HG03175 (cell line): Measurements from ENCODE around the gene GDPD3.

Experiments
- ATAC-seq: cut with Tn5 transposase; IDR thresholded peaks from one replicate; pipeline ENCODE4 v1.9.1; 2021; ENCODE audit warnings: mild to moderate bottlenecking, moderate library complexity; ENCODE audit not compliant: unreplicated experiment

GDPD3 gene

DNA sequence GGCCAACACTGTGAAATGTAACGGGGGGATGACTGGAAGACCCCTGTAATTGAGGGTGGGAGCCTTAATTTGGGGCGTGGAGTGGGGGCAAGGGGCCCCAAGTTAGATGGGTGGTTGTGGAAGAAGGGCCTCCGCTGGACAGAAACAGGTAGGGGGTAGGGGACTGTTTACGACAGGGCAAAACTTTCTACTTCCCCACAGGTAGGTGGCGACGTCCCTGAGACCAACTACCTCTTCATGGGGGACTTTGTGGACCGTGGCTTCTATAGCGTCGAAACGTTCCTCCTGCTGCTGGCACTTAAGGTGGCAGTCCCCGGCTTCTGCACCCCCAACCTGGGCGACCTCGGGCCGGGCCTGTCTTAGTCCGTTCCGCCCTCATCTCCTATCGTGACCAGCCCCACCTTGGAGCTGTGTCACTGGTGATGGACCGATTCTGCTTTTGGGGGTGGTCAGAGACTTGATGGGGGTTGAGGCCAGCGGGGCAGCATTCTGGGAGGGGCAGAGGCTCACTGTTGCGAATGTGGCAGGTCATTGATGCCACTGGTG, 30.7 kb downstream of the GDPD3 start:
- ATAC-seq = no peak

DNA sequence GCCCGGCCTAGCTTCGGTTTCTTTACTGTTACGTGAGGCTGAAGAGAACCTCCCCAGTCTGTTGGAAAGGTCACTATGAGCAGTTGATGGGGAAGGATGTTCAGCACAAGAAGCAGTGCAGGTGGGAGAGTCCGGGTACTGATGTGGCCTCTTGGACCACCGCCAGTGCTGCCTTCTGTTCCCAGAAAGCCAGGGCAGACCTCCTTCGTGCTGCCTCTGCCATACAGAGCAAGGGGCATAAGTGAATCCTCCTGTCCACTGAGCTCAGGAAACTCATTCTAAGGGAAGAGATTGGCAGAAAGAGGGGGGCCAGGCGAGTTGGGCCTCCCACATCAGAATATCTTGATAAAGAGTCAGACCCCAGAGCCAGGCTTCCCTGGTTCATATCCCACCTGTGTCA, 33.9 kb downstream of the GDPD3 start:
- no peak for ATAC-seq

DNA sequence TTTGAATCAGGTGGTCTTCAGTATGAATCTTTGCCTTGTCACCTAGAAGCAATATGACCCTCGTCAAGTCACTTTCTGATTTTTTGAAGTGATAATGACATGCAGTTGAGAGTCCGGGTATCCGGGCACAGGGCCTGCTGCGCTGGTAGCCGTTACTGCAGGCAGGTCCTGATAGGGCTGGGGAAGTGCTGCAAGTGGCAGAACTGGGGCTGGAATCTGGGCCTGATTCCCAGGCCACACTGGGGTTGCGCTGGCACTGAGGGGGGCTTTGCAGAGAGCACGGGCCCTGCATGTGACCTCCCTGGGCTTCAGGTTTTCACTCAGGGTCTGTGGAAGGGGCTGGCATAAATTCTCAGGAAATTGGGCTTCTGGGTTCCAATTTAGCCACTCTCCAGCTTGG, 34.6 kb downstream of the GDPD3 start:
- no peak for ATAC-seq

DNA sequence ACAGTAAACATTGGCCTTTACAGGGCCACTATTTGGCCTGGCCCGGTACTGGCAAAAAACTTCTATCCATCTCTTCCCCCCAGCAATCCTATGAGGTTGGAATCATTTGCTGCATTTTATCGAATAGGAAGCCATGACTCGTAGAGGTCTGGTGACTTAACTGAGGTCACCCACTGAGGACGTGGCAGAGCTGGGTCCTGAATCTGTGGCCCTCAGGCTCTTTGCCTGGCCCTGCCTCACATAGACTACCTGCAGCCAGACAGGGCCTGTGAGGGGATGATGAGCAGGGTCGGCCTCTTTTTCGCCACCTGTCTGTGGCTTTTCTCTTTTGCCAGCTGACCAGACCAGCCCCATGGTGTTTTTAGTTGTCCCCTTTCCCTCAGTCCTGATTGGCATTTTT, 35.7 kb downstream of the GDPD3 start:
- ATAC-seq = no peak

DNA sequence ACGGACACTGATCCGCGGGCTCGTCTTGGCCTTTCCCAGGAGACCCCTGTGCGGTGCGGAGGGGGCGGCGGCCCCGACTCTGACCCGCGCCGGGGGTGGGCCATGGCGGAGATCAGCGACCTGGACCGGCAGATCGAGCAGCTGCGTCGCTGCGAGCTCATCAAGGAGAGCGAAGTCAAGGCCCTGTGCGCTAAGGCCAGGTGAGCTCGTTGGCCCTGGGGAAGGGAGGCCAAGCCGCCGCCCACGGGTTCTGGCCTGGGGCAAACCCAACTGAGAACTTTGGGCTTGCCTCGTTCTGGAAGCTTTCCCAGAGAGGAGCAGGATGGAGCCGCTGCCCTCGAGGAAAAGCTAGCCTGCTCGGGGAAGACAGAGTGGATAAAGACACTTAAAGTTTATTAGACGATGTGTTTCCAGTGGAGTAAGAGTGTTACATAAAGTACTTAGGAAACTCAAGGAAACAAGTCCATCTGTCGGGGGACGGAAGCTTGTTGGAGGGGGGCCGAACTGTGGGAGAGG, 37.0 kb downstream of the GDPD3 start:
- peak; percentile 25 for ATAC-seq

GRCh38 chr16:30075503-30076275, 37.6 kb downstream of the GDPD3 start, which contains the start of gene PPP4C:
PPP4C (plus strand) TSS chr16:30075994; CDS start chr16:30076378, 384 bp downstream.
- peak; percentile 75 for ATAC-seq

- ATAC-seq = no peak
Measured at GRCh38 chr16:30070490-30070889, 42.8 kb downstream of the GDPD3 start.

GRCh38 chr16:30069611-30070462, 43.5 kb downstream of the GDPD3 start:
- no peak for ATAC-seq

GRCh38 chr16:30068750-30069610, 44.4 kb downstream of the GDPD3 start:
- no peak for ATAC-seq

- ATAC-seq = no peak
Measured at GRCh38 chr16:30068333-30068732, 45.0 kb downstream of the GDPD3 start.

DNA sequence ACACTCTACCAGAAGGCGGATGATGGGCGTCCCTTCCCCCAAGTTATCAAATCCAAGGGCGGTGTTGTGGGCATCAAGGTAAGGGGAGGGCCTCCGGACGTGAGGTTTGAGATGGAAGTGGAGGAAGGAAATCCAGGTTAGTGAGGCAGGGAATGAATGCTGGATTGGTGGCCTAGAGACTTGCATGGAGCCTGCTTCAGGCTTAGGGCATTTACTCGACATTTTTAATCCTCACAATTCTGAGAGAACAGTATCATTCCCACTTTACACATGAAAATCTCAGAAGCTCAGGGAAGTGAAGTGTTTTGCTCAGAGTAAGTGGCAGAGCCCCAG, 45.8 kb downstream of the GDPD3 start:
- ATAC-seq = no peak

- ATAC-seq = no peak
Measured at GRCh38 chr16:30066761-30067583, 46.4 kb downstream of the GDPD3 start.

DNA sequence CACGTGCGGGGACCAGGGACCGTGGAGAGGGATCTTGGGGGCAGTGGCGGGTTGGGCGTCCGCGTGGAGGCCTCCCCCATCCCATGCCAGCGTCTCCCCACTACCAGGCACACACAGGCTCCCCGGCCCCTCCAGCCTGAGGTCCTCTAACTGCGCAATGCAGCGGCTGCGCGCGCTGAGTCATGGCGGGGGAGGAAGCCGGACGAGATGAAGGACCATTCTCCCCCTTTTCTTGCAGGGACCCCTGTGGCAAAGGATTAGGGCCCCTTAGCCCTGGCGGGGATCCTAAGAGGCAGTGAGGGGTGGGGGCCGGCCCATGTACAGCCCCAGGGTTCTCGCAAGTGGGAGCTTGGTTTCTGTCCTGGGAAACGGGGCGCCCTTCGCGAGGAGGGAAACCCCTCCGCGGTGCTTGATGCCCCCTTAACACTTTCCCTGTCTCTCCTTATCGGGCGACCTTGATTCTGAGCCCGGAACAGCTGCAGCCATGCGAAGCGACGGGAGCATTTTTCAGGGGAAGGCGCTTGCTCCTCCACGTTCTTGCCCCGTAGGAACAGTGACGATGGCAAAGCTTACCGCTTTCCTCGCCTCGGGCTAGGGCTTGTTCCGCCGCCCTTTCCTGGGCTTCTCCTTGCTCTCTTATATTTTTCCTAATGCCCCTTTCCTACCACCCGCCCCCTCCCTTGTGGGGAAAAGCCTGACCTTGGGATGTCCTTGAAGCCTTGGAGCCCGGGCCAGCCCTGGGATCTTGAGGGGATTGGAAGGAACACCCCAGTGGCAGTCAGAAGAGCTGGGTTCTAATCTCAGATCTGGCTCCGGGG, 47.2 kb downstream of the GDPD3 start:
- peak; percentile 1 for ATAC-seq

DNA sequence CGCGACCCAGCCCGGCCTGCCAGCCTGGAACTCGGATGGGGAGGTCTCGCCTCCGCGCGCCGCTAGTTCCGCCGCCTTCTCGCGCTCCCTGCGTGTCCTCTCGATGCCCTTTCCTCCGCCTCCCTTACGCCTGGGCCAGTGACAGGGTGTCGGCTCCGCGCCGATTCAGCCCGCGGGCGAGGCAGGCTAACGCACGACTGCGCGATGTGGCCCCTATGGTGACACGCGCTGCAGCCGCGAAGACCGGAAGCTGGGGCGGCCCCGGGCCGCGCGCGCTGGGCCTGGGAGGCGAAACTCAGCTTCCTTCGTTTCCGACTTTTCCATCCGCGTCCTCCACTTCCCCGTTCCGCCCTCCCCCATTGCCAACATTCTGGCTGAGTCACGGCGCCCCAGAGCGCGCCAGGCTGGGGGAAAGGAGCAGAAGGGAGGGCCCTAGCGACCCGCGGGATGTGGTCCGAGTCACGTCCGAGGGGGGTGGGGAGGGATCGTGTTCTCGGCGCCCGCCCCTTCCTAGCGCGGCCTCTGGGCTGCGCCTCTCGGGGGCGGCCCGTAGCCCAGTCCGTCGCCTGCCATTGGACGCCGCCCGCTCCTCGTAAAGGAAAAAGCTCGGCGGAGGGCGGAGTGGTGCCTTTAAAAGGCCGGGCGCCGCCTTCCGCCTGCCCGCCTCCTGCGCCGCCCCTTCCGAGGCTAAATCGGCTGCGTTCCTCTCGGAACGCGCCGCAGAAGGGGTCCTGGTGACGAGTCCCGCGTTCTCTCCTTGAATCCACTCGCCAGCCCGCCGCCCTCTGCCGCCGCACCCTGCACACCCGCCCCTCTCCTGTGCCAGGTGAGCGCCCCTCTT, 48.0 kb downstream of the GDPD3 start, which contains the start of gene ALDOA:
Gene ALDOA (plus strand): TSS at position 659 of the 841 bp plus-strand sequence. CDS start 1,138 bp downstream, outside the sequence.
- ATAC-seq = peak; percentile 81

DNA sequence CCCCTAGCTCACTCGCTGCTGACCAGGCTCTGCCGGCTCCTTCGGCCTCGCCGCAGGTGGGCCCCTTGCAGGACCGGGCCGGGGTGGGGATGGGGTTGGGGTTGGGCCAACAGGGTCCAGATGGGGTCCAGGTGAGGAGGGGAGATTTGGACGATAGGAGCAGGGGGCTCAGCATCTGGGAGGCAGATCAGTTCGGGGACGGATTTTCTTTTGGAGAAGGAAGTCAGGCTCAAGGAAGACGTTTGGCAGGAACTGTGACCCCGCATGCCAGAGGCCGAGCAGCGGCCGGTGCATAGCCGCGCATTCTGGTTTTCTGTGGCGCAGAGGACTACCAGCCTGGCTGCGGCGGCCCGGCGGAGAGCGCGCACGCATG, 48.6 kb downstream of the GDPD3 start:
- ATAC-seq = no peak

DNA sequence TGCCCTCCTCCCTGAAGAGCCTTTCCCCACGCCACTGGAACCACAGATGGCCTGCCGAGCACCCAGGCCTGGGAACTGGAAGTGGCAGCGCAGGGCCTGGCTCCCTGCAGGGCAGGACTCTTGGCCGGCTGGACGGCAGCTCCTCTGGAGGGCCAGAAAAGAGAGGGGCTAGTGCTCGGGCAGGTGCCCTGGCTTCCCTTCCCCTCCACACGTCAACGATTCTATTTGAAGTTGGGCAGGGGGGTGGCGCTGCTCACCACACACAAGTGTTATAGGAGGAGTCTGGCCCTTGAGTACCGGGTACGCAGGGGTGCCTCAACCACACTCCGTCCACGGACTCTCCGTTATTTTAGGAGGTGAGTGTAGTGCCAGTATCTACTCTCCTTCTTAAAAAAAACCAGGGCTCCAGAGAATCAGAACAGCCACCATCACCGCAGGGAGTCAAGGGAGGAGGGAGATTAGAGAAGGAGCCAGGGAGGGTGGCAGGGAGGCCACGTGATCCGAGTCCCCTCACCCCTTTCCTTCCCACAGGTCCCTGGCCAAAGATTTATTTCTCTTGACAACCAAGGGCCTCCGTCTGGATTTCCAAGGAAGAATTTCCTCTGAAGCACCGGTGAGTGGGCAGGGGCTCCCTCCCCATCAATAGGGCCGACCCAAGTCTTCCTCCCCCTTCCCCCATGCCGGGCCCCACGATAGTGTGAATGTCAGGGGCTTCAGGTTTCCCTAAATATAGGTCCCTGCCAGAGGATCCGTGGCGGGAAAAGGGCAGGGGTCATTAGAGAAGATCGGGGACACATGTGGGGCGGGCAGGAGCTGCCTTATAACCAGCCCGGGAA, 49.2 kb downstream of the GDPD3 start:
- ATAC-seq = no peak

DNA sequence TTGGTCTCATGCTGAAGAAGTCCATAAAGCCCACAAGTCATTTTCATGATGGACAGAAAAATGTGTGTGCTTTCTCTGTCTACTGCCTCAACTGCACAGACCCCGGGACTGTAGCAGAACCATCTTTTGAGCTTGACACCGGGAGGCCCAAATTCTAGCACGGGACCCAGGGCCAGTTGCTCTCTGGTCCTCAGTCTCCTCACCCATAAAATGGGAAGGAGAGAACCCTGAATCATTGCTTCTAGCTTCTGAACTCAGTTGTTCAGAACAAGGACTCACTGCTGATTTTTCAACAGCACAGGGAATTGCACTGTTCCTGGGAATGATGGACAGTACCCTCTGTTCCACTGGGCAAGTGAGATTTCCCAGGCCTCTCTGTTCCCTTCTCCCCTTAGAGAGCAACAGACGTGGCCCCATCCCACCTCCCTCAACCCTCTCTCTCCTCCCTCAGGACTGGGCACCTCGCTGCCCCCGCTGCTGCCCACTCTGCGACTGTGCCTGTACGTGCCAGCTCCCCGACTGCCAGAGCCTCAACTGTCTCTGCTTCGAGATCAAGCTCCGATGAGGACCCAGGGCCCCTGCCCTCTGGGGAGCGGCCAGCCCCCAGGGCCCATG, 50.0 kb downstream of the GDPD3 start:
- ATAC-seq = no peak
